Thoracic aorta (tissue), 2 donors: ENCODE results near the gene KCNE1. TPM values are rescaled to one million over a fixed set of nuclear protein-coding genes. Genes with fewer than 3 reads are reported as not detected.

ENCODE experiments used
- ATAC-seq: fragments of 150-250 bp; one replicate; pipeline ENCODE4 v1.8.0; 2017; ENCODE audit warnings: low read depth; ENCODE audit not compliant: insufficient number of reproducible peaks, low FRiP score
- DNase-seq: peaks from one replicate; pipeline ENCODE4 v3.0.0-alpha.2; 2020; ENCODE audit warnings: low spot score
- H3K27ac ChIP-seq, 2 donors: fragments of 200-600 bp; sonication (generic); 1 replicate in 1 of 2; 2 replicates in 1 of 2; pipeline ENCODE4 v1.5.1; 2016; ENCODE audit warnings: mild to moderate bottlenecking in 2 of 2, moderate library complexity in 2 of 2
- H3K27me3 ChIP-seq: fragments of 200-600 bp; sonication (generic); replicated peaks from 2 replicates; pipeline ENCODE4 v1.6.0; 2016; ENCODE audit warnings: mild to moderate bottlenecking; ENCODE audit not compliant: insufficient read depth
- H3K36me3 ChIP-seq: fragments of 200-600 bp; sonication (generic); one replicate; pipeline ENCODE4 v1.5.1; 2016
- H3K4me1 ChIP-seq, 2 donors: fragments of 200-600 bp; sonication (generic); 1 replicate in 1 of 2; 2 replicates in 1 of 2; pipeline versions ENCODE4 v1.5.1 to v1.6.0; 2016; ENCODE audit warnings: low read depth in 2 of 2, mild to moderate bottlenecking in 1 of 2; ENCODE audit not compliant: control insufficient read depth in 1 of 2
- H3K4me3 ChIP-seq: fragments of 200-600 bp; sonication (generic); 2 replicates; pipeline ENCODE4 v1.5.1; 2016; ENCODE audit warnings: mild to moderate bottlenecking
- H3K9me3 ChIP-seq: fragments of 200-600 bp; sonication (generic); 2 replicates; pipeline ENCODE4 v1.5.1; 2016
- total RNA-seq, 2 donors: library from RNA; depleted of rRNA; stranded (reverse); fragments of >200 nt; gene quantifications; one replicate each; pipeline versions ENCODE4 v1.1.0 to v1.2.3, GENCODE V29; 2016
- TF ChIP-seq, protein P1 (sequence below): fragments of 200-600 bp; sonication (generic); IDR thresholded peaks from one replicate; pipeline ENCODE4 v1.5.1; 2019; ENCODE audit warnings: antibody characterized with exemption

KCNE1 gene
- total RNA-seq, 2 donors from 2014 or later = 10.8 TPM

- DNase-seq (no peak), ATAC-seq (no peak)
- H3K27ac ChIP-seq = peak overlapping the region; percentile 21 to 49
- TF ChIP-seq, protein P1, sequence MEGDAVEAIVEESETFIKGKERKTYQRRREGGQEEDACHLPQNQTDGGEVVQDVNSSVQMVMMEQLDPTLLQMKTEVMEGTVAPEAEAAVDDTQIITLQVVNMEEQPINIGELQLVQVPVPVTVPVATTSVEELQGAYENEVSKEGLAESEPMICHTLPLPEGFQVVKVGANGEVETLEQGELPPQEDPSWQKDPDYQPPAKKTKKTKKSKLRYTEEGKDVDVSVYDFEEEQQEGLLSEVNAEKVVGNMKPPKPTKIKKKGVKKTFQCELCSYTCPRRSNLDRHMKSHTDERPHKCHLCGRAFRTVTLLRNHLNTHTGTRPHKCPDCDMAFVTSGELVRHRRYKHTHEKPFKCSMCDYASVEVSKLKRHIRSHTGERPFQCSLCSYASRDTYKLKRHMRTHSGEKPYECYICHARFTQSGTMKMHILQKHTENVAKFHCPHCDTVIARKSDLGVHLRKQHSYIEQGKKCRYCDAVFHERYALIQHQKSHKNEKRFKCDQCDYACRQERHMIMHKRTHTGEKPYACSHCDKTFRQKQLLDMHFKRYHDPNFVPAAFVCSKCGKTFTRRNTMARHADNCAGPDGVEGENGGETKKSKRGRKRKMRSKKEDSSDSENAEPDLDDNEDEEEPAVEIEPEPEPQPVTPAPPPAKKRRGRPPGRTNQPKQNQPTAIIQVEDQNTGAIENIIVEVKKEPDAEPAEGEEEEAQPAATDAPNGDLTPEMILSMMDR = no peak
- no peaks in the 10 kb centered on the region for H3K9me3 ChIP-seq
- H3K36me3 ChIP-seq = no peaks in the 10 kb centered on the region
- no peaks in the 10 kb centered on the region for H3K27me3 ChIP-seq
- H3K4me1 ChIP-seq = peaks cover 8 to 17% of the 10 kb centered on the region in 2 donors
- H3K4me3 ChIP-seq = peak overlapping the region; percentile 5
Measured at GRCh38 chr21:34552360-34553098, 40.5 kb upstream of the KCNE1 start.

GRCh38 chr21:34550182-34550799 is 38.3 kb upstream of the KCNE1 start:
- no peak overlapping the region for H3K27ac ChIP-seq
- DNase-seq = no peak
- H3K9me3 ChIP-seq = no peaks in the 10 kb centered on the region
- no peak overlapping the region for H3K4me3 ChIP-seq
- no peak for ATAC-seq
- TF ChIP-seq, protein P1 = no peak
- no peaks in the 10 kb centered on the region for H3K36me3 ChIP-seq
- no peaks in the 10 kb centered on the region for H3K27me3 ChIP-seq
- peaks cover 16 to 26% of the 10 kb centered on the region in 2 donors for H3K4me1 ChIP-seq

GRCh38 chr21:34548781-34549376 is 36.9 kb upstream of the KCNE1 start:
- Histone ChIP-seq H3K9me3 (no peaks in the 10 kb centered on the region), H3K36me3 (no peaks in the 10 kb centered on the region), H3K4me1 (peaks cover 16 to 37% of the 10 kb centered on the region in 2 donors), H3K27me3 (no peaks in the 10 kb centered on the region), H3K4me3 (no peak overlapping the region), H3K27ac (no peak overlapping the region)
- DNase-seq (no peak), ATAC-seq (no peak)
- TF ChIP-seq, protein P1 = no peak

DNA sequence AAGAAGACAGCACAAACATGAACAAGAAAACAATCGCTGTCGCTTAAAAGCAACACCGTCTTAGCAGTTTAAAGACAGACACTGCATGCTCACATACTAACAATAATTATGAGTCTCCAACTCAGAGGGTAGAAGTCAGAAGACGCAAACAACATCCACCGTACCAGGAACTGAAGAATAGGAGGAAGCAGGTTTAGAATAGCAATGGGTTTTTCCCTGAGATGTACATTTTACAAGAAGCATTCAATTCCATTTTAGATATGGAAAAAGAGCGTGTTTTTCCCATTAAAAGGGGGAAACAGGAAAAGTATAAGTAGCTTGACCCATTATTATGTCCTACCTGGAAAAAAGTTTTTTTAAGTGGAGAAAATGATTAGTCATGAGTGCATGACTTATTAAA is 34.5 kb upstream of the KCNE1 start:
- no peak for DNase-seq
- no peak overlapping the region for H3K4me3 ChIP-seq
- ATAC-seq = no peak
- peak overlapping the region in 1 of 2 donors; percentile 77 for H3K27ac ChIP-seq
- H3K27me3 ChIP-seq = no peaks in the 10 kb centered on the region
- no peaks in the 10 kb centered on the region for H3K9me3 ChIP-seq
- H3K36me3 ChIP-seq = no peaks in the 10 kb centered on the region
- TF ChIP-seq, protein P1 = no peak
- peaks cover 8 to 20% of the 10 kb centered on the region in 2 donors for H3K4me1 ChIP-seq
